ENCODE results near the gene PHKA1.
"Not testable (repeated sequence)": the region's sequence is repeated elsewhere in the genome, so short reads cannot be mapped to it uniquely, and the experiment has no call there.

Gene PHKA1

DNA sequence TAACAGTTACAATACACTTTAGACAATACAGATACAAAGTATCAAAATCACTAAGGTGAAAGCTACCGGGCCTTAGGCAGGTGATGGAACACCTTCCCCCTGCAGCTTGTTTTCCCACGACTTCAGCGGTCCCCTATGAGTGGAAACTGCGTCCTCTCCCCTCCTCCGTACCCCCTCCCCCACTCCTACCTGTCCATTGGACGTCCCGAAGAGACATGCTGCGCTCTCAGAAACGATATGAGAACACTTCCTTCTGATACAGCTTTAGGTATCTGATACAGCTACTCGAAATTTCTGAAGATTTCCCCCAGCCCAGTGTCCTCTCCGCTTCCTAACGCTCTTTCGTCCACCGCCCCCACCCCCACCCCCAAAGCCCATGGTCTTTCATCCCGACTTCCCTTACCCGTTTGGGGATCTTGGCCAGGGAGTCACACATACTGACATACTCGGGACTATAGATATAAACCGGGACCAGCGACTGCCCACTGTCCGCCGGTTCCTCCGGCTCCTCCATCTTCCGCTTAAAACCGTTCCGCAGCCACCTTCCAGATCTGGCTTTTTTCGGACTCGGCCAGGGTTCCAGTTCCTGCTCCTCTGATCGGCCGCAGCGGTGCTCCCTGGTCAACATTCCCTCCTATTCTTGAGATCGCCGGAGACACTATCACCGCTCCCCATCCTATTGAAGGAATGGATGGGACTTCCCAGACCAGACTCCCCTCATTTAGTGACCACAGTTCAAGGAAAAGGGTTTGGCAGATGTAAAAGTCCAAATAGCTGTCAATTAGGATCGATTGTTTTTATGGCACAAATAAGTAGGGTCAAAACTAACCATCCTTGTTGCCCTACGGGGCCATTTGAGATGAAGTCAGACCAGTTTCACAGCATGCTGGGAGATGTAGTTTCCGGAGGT is 141.6 kb downstream of the PHKA1 start, which contains the start of gene HDAC8:
TSS of gene HDAC8 (minus strand) at position 596 of the 910 bp plus-strand sequence. CDS start at position 514, 82 bp downstream.
- DNase-seq = peak in 55 of 58 donors; percentile 1 to 78 (median 39)

DNA sequence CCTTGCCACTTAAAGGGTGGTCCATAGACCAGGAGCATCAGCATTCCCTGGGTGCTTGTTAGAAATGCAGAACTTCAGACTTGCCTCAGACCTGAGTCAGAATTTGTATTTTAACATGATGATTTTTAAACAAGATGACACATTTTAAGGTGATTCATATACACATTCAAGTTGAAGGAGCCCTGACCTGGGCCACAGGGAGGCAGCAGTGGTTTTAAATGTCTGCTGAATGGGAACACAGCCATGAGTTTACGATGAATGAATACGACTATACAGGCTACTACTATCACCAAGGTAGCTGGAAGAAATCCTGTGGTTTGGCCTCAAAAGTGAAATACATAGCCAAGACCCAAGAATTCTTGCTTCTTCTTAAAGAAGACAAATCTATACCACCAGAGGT is 144.3 kb downstream of the PHKA1 start:
- DNase-seq = no peak

DNA sequence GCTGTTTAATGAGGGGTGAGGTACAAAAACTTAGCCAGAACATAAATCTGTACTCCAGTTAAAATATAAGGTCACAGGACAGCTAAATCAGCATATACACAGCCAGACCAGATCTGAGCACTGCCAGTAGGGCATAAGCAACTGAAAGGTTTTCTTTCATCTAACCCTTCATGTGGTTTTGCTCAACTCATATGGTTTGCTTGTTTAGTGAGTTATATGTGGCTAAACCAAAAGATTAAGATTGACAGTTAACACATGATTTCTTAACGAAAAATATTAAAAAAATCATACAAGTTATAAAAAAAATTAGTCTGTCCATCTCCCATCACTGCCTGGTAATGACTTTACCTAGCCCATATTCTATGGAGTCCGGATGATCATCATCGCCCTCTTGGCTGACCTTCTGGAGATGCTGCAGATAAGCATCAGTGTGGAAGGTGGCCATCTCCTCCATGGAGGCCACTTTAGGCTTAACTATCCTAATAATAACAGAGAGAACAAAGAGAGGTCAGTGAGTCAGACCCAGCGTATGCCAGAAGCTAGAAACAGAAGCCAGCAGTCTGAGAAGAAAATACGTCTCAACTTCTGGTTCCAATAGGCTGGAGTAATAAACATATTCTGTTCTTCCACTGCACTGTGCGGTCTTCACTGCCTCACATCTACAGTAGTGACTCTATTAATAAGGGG is 145.6 kb downstream of the PHKA1 start:
- no peak for DNase-seq

DNA sequence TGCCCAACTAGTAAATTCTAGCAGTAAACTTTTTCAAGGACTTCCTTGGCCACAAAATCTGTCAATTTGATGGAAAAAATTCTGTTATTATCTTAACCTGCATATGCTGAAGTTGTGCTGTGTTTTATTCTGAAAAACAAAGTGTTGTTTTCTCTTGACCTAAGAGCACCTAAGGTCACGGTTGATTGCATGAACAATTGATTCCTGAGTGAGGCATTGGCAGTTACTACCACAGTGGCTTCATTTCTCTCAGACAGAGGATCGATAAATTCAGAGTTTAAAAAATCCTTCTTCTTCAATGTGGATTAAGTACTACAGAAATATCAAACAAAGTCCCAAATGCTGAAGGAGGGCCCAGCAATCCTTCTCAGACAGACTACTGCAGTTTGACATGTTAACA is 147.7 kb downstream of the PHKA1 start:
- no peak for DNase-seq

DNA sequence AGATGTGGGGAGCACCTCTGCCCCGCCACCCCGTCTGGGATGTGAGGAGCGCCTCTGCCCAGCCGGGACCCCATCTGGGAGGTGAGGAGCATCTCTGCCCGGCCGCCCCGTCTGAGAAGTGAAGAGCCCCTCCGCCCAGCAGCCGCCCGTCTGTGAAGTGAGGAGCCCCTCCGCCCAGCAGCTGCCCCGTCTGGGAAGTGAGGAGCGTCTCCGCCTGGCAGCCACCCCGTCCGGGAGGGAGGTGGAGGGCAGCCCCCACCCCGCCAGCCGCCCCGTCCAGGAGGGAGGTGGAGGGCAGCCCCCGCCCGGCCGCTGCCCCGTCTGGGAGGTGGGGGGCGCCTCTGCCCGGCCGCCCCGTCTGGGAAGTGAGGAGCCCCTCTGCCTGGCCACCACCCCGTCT is 154.5 kb downstream of the PHKA1 start:
- not testable (repeated sequence) for DNase-seq

DNA sequence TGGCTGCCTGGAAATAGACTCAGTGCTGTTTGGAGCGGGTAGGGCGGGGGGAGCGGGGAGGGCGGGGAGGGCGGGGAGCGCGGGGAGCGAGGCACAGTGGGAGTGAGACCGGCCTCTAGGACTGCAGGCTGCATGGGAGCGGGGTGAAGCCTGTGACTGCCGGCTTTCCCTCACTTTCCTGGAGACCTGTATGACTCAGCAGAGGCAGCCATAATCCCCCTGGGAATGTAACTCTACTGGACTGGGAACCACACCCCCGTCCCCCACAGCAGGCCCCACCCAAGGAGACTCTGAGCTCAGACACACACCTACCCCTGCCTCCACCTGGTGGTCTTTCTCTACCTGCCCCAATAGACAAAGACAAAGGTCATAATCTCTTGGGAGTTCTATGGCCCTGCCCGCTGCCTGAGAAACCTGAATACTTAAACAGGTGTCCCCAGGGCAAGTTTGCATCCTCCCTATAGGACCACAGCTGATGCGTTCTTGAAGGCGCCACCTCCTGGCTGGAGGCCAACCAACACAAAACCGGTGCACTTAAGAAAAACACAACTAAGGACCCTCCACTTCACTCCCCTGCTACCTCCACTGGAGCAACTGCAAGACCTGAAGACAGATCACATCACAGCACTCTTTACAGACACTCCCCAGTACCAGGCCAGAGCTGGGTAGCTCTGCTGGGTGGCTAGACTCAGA is 159.5 kb downstream of the PHKA1 start:
- no peak for DNase-seq

- not testable (repeated sequence) for DNase-seq
Observed at GRCh38 chrX:72552443-72552842, 161.7 kb downstream of the PHKA1 start.

DNA sequence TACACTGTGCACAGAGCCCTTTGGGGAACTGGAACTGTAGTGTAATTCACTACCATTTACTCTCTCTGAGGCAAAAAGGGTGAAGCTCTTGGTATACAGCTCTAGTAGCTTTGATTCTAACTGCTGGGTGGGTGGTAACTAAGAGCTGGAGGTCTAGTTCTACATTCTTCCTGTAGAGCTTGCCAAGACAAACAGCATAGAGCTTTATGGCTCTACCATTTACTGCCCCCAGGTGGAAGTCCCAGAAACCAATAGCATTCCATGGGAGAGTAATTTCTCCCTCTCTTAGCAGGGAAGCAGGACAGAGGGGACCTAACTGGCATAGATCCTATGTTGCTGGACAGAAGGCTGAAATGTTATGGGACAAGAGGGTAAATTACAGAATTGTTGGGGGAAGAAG is 168.1 kb downstream of the PHKA1 start:
- DNase-seq = no peak

DNA sequence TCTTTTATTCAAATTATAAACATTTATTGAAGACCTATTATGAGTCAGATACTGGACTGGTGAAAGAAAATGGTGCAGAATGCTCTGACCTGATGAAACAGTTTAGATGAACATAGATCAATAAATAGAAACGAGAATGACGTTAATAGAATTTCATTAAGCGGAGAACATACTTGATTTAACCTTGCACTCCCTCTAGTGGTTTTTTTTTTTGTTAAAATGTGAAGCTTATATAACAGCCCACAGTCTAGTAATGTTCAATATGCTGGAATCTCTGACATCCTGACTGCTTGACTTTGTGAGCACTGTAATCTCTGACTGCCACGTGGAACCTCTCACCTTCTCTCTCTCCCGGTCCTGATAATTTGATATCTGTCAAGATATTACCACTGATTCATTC is 173.8 kb downstream of the PHKA1 start:
- DNase-seq = no peak

DNA sequence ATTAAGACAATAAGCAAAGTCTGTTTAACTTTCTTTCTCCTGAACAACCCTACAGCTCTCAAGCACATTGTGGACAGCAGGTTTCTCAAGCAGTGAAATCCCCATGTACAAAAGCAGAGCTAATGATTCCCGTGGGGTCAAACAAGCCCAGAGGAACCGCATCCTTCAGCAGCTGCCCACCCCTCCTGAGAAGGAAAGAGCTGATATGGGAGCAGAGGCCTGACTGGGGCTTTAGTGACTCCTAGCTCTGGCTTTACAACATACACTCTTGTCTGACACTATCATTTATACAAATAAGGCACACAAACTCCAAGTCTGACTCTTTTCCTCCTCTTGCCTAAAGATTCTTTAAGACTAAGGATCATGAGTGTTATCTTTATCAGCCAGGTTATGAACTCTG is 174.3 kb downstream of the PHKA1 start:
- DNase-seq = no peak

DNA sequence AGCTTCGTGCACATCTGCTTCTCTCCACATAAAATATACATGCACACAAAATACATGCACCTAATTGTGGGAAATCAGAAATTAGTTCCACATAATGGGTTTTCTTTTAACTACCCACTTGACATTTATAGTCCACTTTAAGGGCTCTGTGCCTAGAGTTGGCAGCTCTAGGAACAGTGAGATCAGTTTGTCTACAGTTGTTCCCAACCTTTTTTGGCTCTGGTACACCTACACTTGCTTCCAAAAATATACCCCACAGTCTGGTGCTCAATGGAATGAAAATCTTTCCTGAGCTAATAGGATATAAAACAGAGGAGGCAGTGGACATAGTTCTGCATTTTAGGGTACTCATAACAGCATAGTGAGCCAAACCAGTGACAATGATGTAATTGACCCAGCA is 177.6 kb downstream of the PHKA1 start:
- DNase-seq = peak in 3 of 58 donors; percentile 3 to 41 (median 9)

DNA sequence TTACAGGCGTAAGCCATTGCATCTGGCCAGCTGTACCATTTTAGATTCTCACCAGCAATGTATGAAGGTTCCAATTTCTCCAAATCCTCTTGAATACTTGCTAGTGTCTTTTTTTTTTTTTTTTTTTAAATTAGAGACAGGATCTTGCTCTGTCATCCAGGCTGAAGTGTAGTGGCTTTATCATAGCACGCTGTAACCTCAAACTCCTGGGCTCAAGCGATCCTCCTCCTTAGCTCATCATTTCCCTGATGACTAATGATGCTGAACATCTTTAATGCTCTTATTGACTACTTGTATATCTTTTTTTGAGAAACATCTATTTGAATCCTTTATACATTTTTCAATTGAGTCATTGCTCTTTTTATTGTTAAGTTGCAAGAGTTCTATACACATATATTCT is 181.7 kb downstream of the PHKA1 start:
- no peak for DNase-seq
